IPS-18c (cell line): ENCODE results near the gene CGNL1.

Experiments
- H3K4me3 ChIP-seq: 2 replicates; pipeline ENCODE4 v1.7.0; 2013; ENCODE audit warnings: low read depth, mild to moderate bottlenecking, low read length, moderate library complexity; ENCODE audit not compliant: insufficient read depth
- H3K9me3 ChIP-seq: one replicate; pipeline ENCODE4 v1.6.1; 2013; ENCODE audit warnings: mild to moderate bottlenecking, low read length, moderate library complexity; ENCODE audit not compliant: control insufficient read depth, insufficient read depth

CGNL1 gene

GRCh38 chr15:57343498-57343897, 32.8 kb upstream of the CGNL1 start:
- Histone ChIP-seq H3K9me3 (no peaks in the 10 kb centered on the region), H3K4me3 (no peak overlapping the region)

- Histone ChIP-seq H3K9me3 (no peaks in the 10 kb centered on the region), H3K4me3 (no peak overlapping the region)
Measured at GRCh38 chr15:57344282-57344681, 32.0 kb upstream of the CGNL1 start.

GRCh38 chr15:57345584-57345983, 30.7 kb upstream of the CGNL1 start:
- no peak overlapping the region for H3K4me3 ChIP-seq
- H3K9me3 ChIP-seq, result no peaks in the 10 kb centered on the region

GRCh38 chr15:57348081-57348480, 28.2 kb upstream of the CGNL1 start:
- Histone ChIP-seq H3K4me3 (no peak overlapping the region), H3K9me3 (no peaks in the 10 kb centered on the region)

GRCh38 chr15:57352535-57353316, 23.6 kb upstream of the CGNL1 start:
- no peak overlapping the region for H3K4me3 ChIP-seq
- no peaks in the 10 kb centered on the region for H3K9me3 ChIP-seq

GRCh38 chr15:57353317-57353804, 22.9 kb upstream of the CGNL1 start:
- no peaks in the 10 kb centered on the region for H3K9me3 ChIP-seq
- H3K4me3 ChIP-seq, result no peak overlapping the region

- no peak overlapping the region for H3K4me3 ChIP-seq
- no peaks in the 10 kb centered on the region for H3K9me3 ChIP-seq
Measured at GRCh38 chr15:57354436-57355123, 21.7 kb upstream of the CGNL1 start.

GRCh38 chr15:57355259-57355658, 21.0 kb upstream of the CGNL1 start:
- Histone ChIP-seq H3K9me3 (no peaks in the 10 kb centered on the region), H3K4me3 (no peak overlapping the region)

GRCh38 chr15:57356178-57356577, 20.1 kb upstream of the CGNL1 start:
- peaks cover 5% of the 10 kb centered on the region for H3K9me3 ChIP-seq
- H3K4me3 ChIP-seq, result no peak overlapping the region

GRCh38 chr15:57356636-57357035, 19.7 kb upstream of the CGNL1 start:
- H3K4me3 ChIP-seq, result no peak overlapping the region
- H3K9me3 ChIP-seq, result peaks cover 5% of the 10 kb centered on the region

- Histone ChIP-seq H3K4me3 (no peak overlapping the region), H3K9me3 (peaks cover 5% of the 10 kb centered on the region)
Measured at GRCh38 chr15:57357799-57358198, 18.5 kb upstream of the CGNL1 start.

GRCh38 chr15:57358571-57358970, 17.7 kb upstream of the CGNL1 start:
- H3K4me3 ChIP-seq, result no peak overlapping the region
- H3K9me3 ChIP-seq, result peaks cover 5% of the 10 kb centered on the region

- Histone ChIP-seq H3K9me3 (peaks cover 5% of the 10 kb centered on the region), H3K4me3 (no peak overlapping the region)
Measured at GRCh38 chr15:57363661-57364060, 12.6 kb upstream of the CGNL1 start.

GRCh38 chr15:57364282-57365007, 11.9 kb upstream of the CGNL1 start:
- Histone ChIP-seq H3K9me3 (peaks cover 5% of the 10 kb centered on the region), H3K4me3 (no peak overlapping the region)

- Histone ChIP-seq H3K4me3 (no peak overlapping the region), H3K9me3 (no peaks in the 10 kb centered on the region)
Measured at GRCh38 chr15:57367556-57367955, 8.7 kb upstream of the CGNL1 start.

GRCh38 chr15:57370929-57371328, 5.4 kb upstream of the CGNL1 start:
- no peak overlapping the region for H3K4me3 ChIP-seq
- H3K9me3 ChIP-seq, result no peaks in the 10 kb centered on the region

- Histone ChIP-seq H3K4me3 (no peak overlapping the region), H3K9me3 (no peaks in the 10 kb centered on the region)
Measured at GRCh38 chr15:57373251-57373881, 2.9 kb upstream of the CGNL1 start.
